ENCODE measurements around the gene TRAK1.

Gene TRAK1

GRCh38 chr3:42149975-42150374 is 58.8 kb downstream of the TRAK1 start:
- TF ChIP-seq BHLHE40 (IDR thresholded peaks at IDR 0.05; ENCODE audit: borderline replicate concordance) = no peak
- TF ChIP-seq CTBP1 (IDR thresholded peaks at IDR 0.05; ENCODE audit: borderline replicate concordance) = no peak
- no peak for TF ChIP-seq PKNOX1 (IDR thresholded peaks at IDR 0.05)
- no peak for TF ChIP-seq ELF4 (IDR thresholded peaks at IDR 0.05)
- no peak for TF ChIP-seq FOXM1 (IDR thresholded peaks at IDR 0.05; ENCODE audit: borderline replicate concordance)
- TF ChIP-seq FOXA1 (IDR thresholded peaks at IDR 0.05) = no peak
- no peak for TF ChIP-seq SUZ12 (IDR thresholded peaks at IDR 0.05)
- TF ChIP-seq NFRKB (IDR thresholded peaks at IDR 0.05) = no peak
- TF ChIP-seq ARNT (IDR thresholded peaks at IDR 0.05) = no peak
- no peak for TF ChIP-seq ZNF384 (IDR thresholded peaks at IDR 0.05)
- no peak for TF ChIP-seq L3MBTL2 (conservative IDR thresholded peaks at IDR 0.05)
- TF ChIP-seq HDGF (IDR thresholded peaks at IDR 0.05; ENCODE audit: borderline replicate concordance) = no peak
- TF ChIP-seq TARDBP (IDR thresholded peaks at IDR 0.05) = no peak
- no peak for TF ChIP-seq LEF1 (IDR thresholded peaks at IDR 0.05; ENCODE audit: borderline replicate concordance)
- TF ChIP-seq FOXK2 (IDR thresholded peaks at IDR 0.05) = no peak
- no peak for TF ChIP-seq SP1 (IDR thresholded peaks at IDR 0.05)
- POLR2A ChIA-PET = no interaction called here
- no peak for DNase-seq (ENCODE audit: extremely low spot score)
- CTCF ChIA-PET = no interaction called here

GRCh38 chr3:42151596-42152168 is 60.5 kb downstream of the TRAK1 start:
- POLR2A ChIA-PET = no interaction called here
- TF ChIP-seq HDGF (IDR thresholded peaks at IDR 0.05; ENCODE audit: borderline replicate concordance) (no peak), FOXM1 (IDR thresholded peaks at IDR 0.05; ENCODE audit: borderline replicate concordance) (no peak), LEF1 (IDR thresholded peaks at IDR 0.05; ENCODE audit: borderline replicate concordance) (no peak), PKNOX1 (IDR thresholded peaks at IDR 0.05) (no peak), BHLHE40 (IDR thresholded peaks at IDR 0.05; ENCODE audit: borderline replicate concordance) (no peak), NFRKB (IDR thresholded peaks at IDR 0.05) (no peak), ZNF384 (IDR thresholded peaks at IDR 0.05) (no peak), SP1 (IDR thresholded peaks at IDR 0.05) (no peak), SUZ12 (IDR thresholded peaks at IDR 0.05) (no peak), CTBP1 (IDR thresholded peaks at IDR 0.05; ENCODE audit: borderline replicate concordance) (no peak), ARNT (IDR thresholded peaks at IDR 0.05) (no peak), ELF4 (IDR thresholded peaks at IDR 0.05) (no peak), TARDBP (IDR thresholded peaks at IDR 0.05) (no peak), FOXA1 (IDR thresholded peaks at IDR 0.05) (no peak), FOXK2 (IDR thresholded peaks at IDR 0.05) (no peak), L3MBTL2 (conservative IDR thresholded peaks at IDR 0.05) (no peak)
- CTCF ChIA-PET = no interaction called here
- DNase-seq (ENCODE audit: extremely low spot score) = no peak

- ChIA-PET CTCF (no interaction called here), POLR2A (no interaction called here)
- TF ChIP-seq FOXM1 (IDR thresholded peaks at IDR 0.05; ENCODE audit: borderline replicate concordance) = no peak
- TF ChIP-seq L3MBTL2 (conservative IDR thresholded peaks at IDR 0.05) = no peak
- no peak for TF ChIP-seq FOXA1 (IDR thresholded peaks at IDR 0.05)
- no peak for TF ChIP-seq FOXK2 (IDR thresholded peaks at IDR 0.05)
- no peak for TF ChIP-seq PKNOX1 (IDR thresholded peaks at IDR 0.05)
- no peak for TF ChIP-seq SUZ12 (IDR thresholded peaks at IDR 0.05)
- TF ChIP-seq ARNT (IDR thresholded peaks at IDR 0.05) = no peak
- no peak for TF ChIP-seq CTBP1 (IDR thresholded peaks at IDR 0.05; ENCODE audit: borderline replicate concordance)
Measured at GRCh38 chr3:42152193-42152592, 61.0 kb downstream of the TRAK1 start.

GRCh38 chr3:42153039-42153438 is 61.9 kb downstream of the TRAK1 start:
- CTCF ChIA-PET = no interaction called here
- no peak for TF ChIP-seq SUZ12 (IDR thresholded peaks at IDR 0.05)
- TF ChIP-seq SP1 (IDR thresholded peaks at IDR 0.05) = no peak
- TF ChIP-seq PKNOX1 (IDR thresholded peaks at IDR 0.05) = no peak
- no peak for DNase-seq (ENCODE audit: extremely low spot score)
- POLR2A ChIA-PET = no interaction called here

More at GRCh38 chr3:42152193-42152592, 61.0 kb downstream of the TRAK1 start:
- no peak for DNase-seq (ENCODE audit: extremely low spot score)

- no peak for DNase-seq (ENCODE audit: extremely low spot score)
- ChIA-PET CTCF (no interaction called here), POLR2A (no interaction called here)
- TF ChIP-seq BHLHE40 (IDR thresholded peaks at IDR 0.05; ENCODE audit: borderline replicate concordance) = no peak
- no peak for TF ChIP-seq TARDBP (IDR thresholded peaks at IDR 0.05)
- TF ChIP-seq FOXK2 (IDR thresholded peaks at IDR 0.05) = no peak
- no peak for TF ChIP-seq L3MBTL2 (conservative IDR thresholded peaks at IDR 0.05)
- no peak for TF ChIP-seq ZNF384 (IDR thresholded peaks at IDR 0.05)
- TF ChIP-seq ARNT (IDR thresholded peaks at IDR 0.05) = no peak
- TF ChIP-seq FOXA1 (IDR thresholded peaks at IDR 0.05) = no peak
- TF ChIP-seq LEF1 (IDR thresholded peaks at IDR 0.05; ENCODE audit: borderline replicate concordance) = no peak
- TF ChIP-seq ELF4 (IDR thresholded peaks at IDR 0.05) = no peak
- TF ChIP-seq SP1 (IDR thresholded peaks at IDR 0.05) = no peak
- no peak for TF ChIP-seq PKNOX1 (IDR thresholded peaks at IDR 0.05)
- no peak for TF ChIP-seq HDGF (IDR thresholded peaks at IDR 0.05; ENCODE audit: borderline replicate concordance)
Measured at GRCh38 chr3:42157540-42158538, 66.7 kb downstream of the TRAK1 start.

All from HEK293T (cell line).